MM.1S (cell line): Measurements from ENCODE around the gene CADM3.

ENCODE experiments used
- DNase-seq: peaks from one replicate; pipeline ENCODE4 v3.0.0-alpha.2; 2015
- H2AFZ ChIP-seq: fragments of 300-600 bp; sonication (generic); 2 replicates; pipeline ENCODE4 v1.6.0; 2016; ENCODE audit warnings: antibody characterized with exemption, low read length
- H3F3A ChIP-seq: fragments of 300-600 bp; sonication (generic); 2 replicates; pipeline ENCODE4 v1.6.1; 2016; ENCODE audit warnings: mild to moderate bottlenecking, antibody characterized with exemption, low read length, moderate library complexity, mixed read lengths; ENCODE audit not compliant: insufficient read depth
- H3K27ac ChIP-seq: fragments of 300-600 bp; sonication (generic); 2 replicates; pipeline ENCODE4 v1.5.1; 2016; ENCODE audit warnings: mild to moderate bottlenecking, low read length
- H3K27me3 ChIP-seq: fragments of 300-600 bp; sonication (generic); replicated peaks from 2 replicates; pipeline ENCODE4 v1.6.0; 2016; ENCODE audit warnings: low read length; ENCODE audit not compliant: insufficient read depth
- H3K36me3 ChIP-seq: fragments of 300-600 bp; sonication (generic); replicated peaks from 2 replicates; pipeline ENCODE4 v1.6.1; 2016; ENCODE audit warnings: mild to moderate bottlenecking, low read length, mixed read lengths; ENCODE audit not compliant: insufficient read depth
- H3K4me1 ChIP-seq: fragments of 300-600 bp; sonication (generic); 2 replicates; pipeline ENCODE4 v1.6.1; 2016; ENCODE audit warnings: low read length, mixed read lengths
- H3K4me2 ChIP-seq: fragments of 300-600 bp; sonication (generic); 2 replicates; pipeline ENCODE4 v1.6.0; 2016; ENCODE audit warnings: low read depth, low read length
- H3K4me3 ChIP-seq: fragments of 300-600 bp; sonication (generic); 2 replicates; pipeline ENCODE4 v1.5.1; 2016; ENCODE audit warnings: low read length, mixed read lengths
- H3K79me2 ChIP-seq: fragments of 300-600 bp; sonication (generic); 2 replicates; pipeline ENCODE4 v1.6.1; 2016; ENCODE audit warnings: mixed run types, low read length, mixed read lengths
- H3K9ac ChIP-seq: fragments of 300-600 bp; sonication (generic); 2 replicates; pipeline ENCODE4 v1.6.1; 2016; ENCODE audit warnings: low read length, mixed read lengths
- H3K9me2 ChIP-seq: fragments of 300-600 bp; sonication (generic); replicated peaks from 2 replicates; pipeline ENCODE4 v1.6.1; 2016; ENCODE audit warnings: mild to moderate bottlenecking, low read length, mixed read lengths; ENCODE audit not compliant: insufficient read depth
- H3K9me3 ChIP-seq: fragments of 300-600 bp; sonication (generic); replicated peaks from 2 replicates; pipeline ENCODE4 v1.6.1; 2016; ENCODE audit warnings: mild to moderate bottlenecking, low read length, mixed read lengths; ENCODE audit not compliant: insufficient read depth
- H4K20me1 ChIP-seq: fragments of 300-600 bp; sonication (generic); 2 replicates; pipeline ENCODE4 v1.6.1; 2016; ENCODE audit warnings: mild to moderate bottlenecking, low read length, moderate library complexity, mixed read lengths; ENCODE audit not compliant: insufficient read depth
- EZH2 ChIP-seq: fragments of 300-600 bp; sonication (generic); optimal IDR thresholded peaks from 2 replicates; pipeline ENCODE3; 2017; ENCODE audit warnings: low read depth, mild to moderate bottlenecking, antibody characterized with exemption, low read length, mixed read lengths
- EZH2phosphoT487 ChIP-seq: fragments of 300-600 bp; sonication (generic); IDR thresholded peaks from 2 replicates; pipeline ENCODE4 v1.6.1; 2018; ENCODE audit warnings: antibody characterized with exemption, low read length
- TF ChIP-seq, protein P1 (sequence below): fragments of 300-600 bp; sonication (generic); IDR thresholded peaks from 2 replicates; pipeline ENCODE4 v1.5.1; 2016; ENCODE audit warnings: antibody characterized with exemption, low read length, mixed read lengths

CADM3 gene

DNA sequence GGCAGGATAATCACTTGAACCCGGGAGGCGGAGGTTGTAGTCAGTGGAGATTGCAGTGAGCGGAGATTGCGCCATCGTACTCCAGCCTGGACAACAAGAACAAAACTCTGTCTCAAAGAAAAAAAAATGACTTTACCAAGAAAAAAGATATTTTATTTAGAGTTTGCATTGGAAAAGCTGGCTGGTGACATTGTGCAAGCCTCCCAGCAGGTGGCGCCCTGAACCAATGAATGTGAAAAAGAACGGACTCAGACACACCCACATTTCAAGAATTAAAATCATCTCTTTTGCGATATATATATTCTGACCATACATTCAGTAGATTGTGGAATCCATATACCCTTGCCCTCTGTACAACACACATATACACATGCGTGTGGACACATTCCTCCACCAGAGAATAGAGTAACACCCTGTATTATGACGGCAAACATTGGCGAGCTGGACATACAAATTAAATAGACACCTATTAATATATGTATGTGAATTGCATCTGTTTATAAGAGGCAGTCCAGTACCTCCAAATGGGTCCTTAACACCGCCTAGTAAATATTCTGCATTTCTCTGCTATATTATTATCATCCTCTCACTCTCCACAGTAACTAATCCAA lies 39.0 kb upstream of the CADM3 start:
- TF ChIP-seq EZH2phosphoT487 (no peak), EZH2 (no peak)
- TF ChIP-seq, protein P1, sequence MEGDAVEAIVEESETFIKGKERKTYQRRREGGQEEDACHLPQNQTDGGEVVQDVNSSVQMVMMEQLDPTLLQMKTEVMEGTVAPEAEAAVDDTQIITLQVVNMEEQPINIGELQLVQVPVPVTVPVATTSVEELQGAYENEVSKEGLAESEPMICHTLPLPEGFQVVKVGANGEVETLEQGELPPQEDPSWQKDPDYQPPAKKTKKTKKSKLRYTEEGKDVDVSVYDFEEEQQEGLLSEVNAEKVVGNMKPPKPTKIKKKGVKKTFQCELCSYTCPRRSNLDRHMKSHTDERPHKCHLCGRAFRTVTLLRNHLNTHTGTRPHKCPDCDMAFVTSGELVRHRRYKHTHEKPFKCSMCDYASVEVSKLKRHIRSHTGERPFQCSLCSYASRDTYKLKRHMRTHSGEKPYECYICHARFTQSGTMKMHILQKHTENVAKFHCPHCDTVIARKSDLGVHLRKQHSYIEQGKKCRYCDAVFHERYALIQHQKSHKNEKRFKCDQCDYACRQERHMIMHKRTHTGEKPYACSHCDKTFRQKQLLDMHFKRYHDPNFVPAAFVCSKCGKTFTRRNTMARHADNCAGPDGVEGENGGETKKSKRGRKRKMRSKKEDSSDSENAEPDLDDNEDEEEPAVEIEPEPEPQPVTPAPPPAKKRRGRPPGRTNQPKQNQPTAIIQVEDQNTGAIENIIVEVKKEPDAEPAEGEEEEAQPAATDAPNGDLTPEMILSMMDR: peak; percentile 94
- Histone ChIP-seq H3K9me3 (no peaks in the 10 kb centered on the region), H3K4me3 (no peak overlapping the region), H4K20me1 (no peaks in the 10 kb centered on the region), H3F3A (no peaks in the 10 kb centered on the region), H3K27me3 (no peaks in the 10 kb centered on the region), H3K79me2 (no peaks in the 10 kb centered on the region), H2AFZ (no peak overlapping the region), H3K9me2 (no peaks in the 10 kb centered on the region), H3K4me1 (no peaks in the 10 kb centered on the region), H3K36me3 (no peaks in the 10 kb centered on the region), H3K4me2 (no peak overlapping the region), H3K9ac (no peak overlapping the region), H3K27ac (no peak overlapping the region)
- peak; percentile 78 for DNase-seq

DNA sequence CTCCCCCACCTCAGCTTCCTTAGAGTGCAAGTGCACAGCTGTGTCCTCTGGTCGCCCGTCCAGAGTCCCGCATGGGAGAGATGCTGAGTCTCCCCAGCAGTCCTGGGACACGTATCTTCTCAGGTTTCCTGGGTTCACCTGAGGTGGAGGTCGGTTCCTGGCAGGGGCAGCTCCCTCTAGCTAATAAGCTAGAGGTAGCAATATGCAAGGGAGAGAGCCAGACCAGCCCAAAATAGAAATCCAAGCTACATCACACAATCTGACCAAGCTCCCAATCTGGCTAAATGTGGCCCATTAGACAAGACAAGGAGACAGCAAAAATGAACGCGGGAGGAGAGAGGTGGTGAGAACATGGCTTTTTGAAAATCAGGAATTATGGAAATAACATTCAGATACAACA lies 30.9 kb upstream of the CADM3 start:
- Histone ChIP-seq H2AFZ (no peak overlapping the region), H3K9me2 (no peaks in the 10 kb centered on the region), H3K4me2 (no peak overlapping the region), H3K27ac (no peak overlapping the region), H4K20me1 (no peaks in the 10 kb centered on the region), H3K79me2 (no peaks in the 10 kb centered on the region), H3F3A (no peaks in the 10 kb centered on the region), H3K36me3 (no peaks in the 10 kb centered on the region), H3K27me3 (no peaks in the 10 kb centered on the region), H3K9ac (no peak overlapping the region), H3K9me3 (no peaks in the 10 kb centered on the region), H3K4me1 (no peaks in the 10 kb centered on the region), H3K4me3 (no peak overlapping the region)
- no peak for DNase-seq
- TF ChIP-seq, protein P1: no peak
- TF ChIP-seq EZH2phosphoT487 (no peak), EZH2 (no peak)

DNA sequence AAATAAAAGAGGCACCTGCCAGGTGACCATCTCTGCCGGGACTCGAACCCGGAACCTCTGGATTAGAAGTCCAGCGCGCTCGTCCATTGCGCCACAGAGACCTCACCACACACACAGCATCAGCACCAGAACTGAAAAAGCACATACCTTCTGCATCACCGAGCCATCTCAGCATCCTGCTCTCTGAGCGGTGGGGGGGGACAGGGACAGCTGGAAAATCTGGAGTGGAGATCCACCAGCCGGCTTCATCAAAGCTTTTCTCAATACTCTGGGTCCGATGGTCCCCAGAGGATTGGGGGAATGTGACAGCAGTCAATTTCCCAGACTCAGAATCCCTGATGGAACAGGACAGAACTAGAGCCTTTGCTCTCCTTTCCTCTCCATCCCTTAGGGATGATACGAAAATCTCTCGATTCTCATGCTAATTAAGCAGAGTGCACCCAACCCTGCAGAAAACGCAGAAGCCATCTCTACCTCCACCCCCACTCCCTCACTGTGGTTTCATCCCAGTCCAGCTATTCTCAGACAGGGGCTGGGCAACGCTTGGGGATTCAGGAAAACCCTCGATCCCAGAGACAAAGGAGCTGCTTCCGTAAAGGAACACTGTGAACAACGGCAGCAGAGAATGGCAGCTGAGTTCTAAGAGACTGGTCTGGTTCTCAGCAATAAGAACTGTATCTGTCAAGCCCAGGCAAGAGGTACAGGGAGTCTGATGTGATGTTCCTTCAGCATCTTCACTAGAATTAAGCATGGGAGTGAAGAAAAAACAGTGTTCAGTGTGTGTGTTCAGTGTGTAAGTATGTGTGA lies 29.6 kb upstream of the CADM3 start:
- TF ChIP-seq EZH2 (no peak), EZH2phosphoT487 (no peak)
- Histone ChIP-seq H3K9me3 (no peaks in the 10 kb centered on the region), H3K9me2 (no peaks in the 10 kb centered on the region), H2AFZ (no peak overlapping the region), H3K4me3 (no peak overlapping the region), H3K27me3 (no peaks in the 10 kb centered on the region), H3K79me2 (no peaks in the 10 kb centered on the region), H3K4me1 (no peaks in the 10 kb centered on the region), H4K20me1 (no peaks in the 10 kb centered on the region), H3K9ac (no peak overlapping the region), H3K36me3 (no peaks in the 10 kb centered on the region), H3F3A (no peaks in the 10 kb centered on the region), H3K27ac (no peak overlapping the region), H3K4me2 (no peak overlapping the region)
- no peak for DNase-seq

DNA sequence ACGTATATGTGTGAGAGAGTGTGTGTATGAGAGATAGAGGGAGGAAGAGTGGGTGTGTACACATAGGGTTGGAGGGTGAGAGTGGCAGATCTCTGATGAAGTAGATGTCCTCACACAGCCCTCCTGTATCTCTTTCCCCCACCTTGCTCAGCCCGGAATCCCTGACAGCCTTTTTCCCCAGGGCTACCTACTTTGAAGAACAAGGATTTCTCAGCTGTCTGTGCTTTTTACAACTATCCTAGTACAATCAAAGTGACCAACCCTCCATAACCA lies 29.1 kb upstream of the CADM3 start:
- no peak for DNase-seq
- no peaks in the 10 kb centered on the region for H3K9me2 ChIP-seq
- H2AFZ ChIP-seq: no peak overlapping the region
- H3K27me3 ChIP-seq: no peaks in the 10 kb centered on the region
- no peaks in the 10 kb centered on the region for H3F3A ChIP-seq
- H3K36me3 ChIP-seq: no peaks in the 10 kb centered on the region
- H3K4me3 ChIP-seq: no peak overlapping the region
- H3K9me3 ChIP-seq: no peaks in the 10 kb centered on the region
- no peak overlapping the region for H3K4me2 ChIP-seq
- H3K4me1 ChIP-seq: no peaks in the 10 kb centered on the region
- no peak for TF ChIP-seq EZH2
- TF ChIP-seq, protein P1: no peak
- TF ChIP-seq EZH2phosphoT487: no peak
- H3K27ac ChIP-seq: no peak overlapping the region
- H4K20me1 ChIP-seq: no peaks in the 10 kb centered on the region
- no peak overlapping the region for H3K9ac ChIP-seq
- no peaks in the 10 kb centered on the region for H3K79me2 ChIP-seq
